Spleen (tissue), 11 donors: ENCODE results near the gene KCNE4. TPM values are rescaled to one million over a fixed set of nuclear protein-coding genes. Genes with fewer than 3 reads are reported as not detected.

Experiments used
- DNase-seq: peaks from one replicate; pipeline ENCODE4 v3.0.0-alpha.2; 2020
- H3K27ac ChIP-seq, 8 donors: fragments of 200-600 bp; sonication (generic) in 7 of 8; 1 replicate in 4 of 8; 2 replicates in 4 of 8; pipeline versions ENCODE4 v1.5.0 to v1.8.0; 2016 to 2021; ENCODE audit warnings: inconsistent platforms in 4 of 8, mild to moderate bottlenecking in 4 of 8, moderate library complexity in 1 of 8
- H3K27me3 ChIP-seq, 7 donors: fragments of 200-600 bp; sonication (generic) in 6 of 7; replicated peaks in 1 of 7; 1 replicate in 4 of 7; 2 replicates in 3 of 7; pipeline versions ENCODE4 v1.5.0 to v1.8.0; 2016 to 2021; ENCODE audit warnings: inconsistent platforms in 3 of 7, mild to moderate bottlenecking in 1 of 7
- H3K36me3 ChIP-seq, 6 donors: fragments of 200-600 bp; sonication (generic) in 5 of 6; 1 replicate in 4 of 6; 2 replicates in 2 of 6; pipeline versions ENCODE4 v1.5.0 to v1.8.0; 2016 to 2021; ENCODE audit warnings: inconsistent platforms in 2 of 6
- H3K4me1 ChIP-seq, 6 donors: fragments of 200-600 bp; sonication (generic) in 5 of 6; 1 replicate in 3 of 6; 2 replicates in 3 of 6; pipeline versions ENCODE4 v1.5.0 to v1.8.0; 2016 to 2021; ENCODE audit warnings: inconsistent platforms in 3 of 6
- H3K4me3 ChIP-seq, 8 donors: fragments of 200-600 bp; sonication (generic) in 7 of 8; 1 replicate in 4 of 8; 2 replicates in 4 of 8; pipeline versions ENCODE4 v1.5.0 to v1.8.0; 2016 to 2021; ENCODE audit warnings: inconsistent platforms in 4 of 8, mild to moderate bottlenecking in 4 of 8, moderate library complexity in 2 of 8
- H3K9me3 ChIP-seq, 8 donors: fragments of 200-600 bp; sonication (generic) in 7 of 8; 1 replicate in 4 of 8; 2 replicates in 4 of 8; pipeline versions ENCODE4 v1.5.0 to v1.8.0; 2016 to 2021; ENCODE audit warnings: inconsistent platforms in 4 of 8
- POLR2A ChIP-seq, 3 donors: fragments of 450-650 bp; IDR thresholded peaks; one replicate each; pipeline ENCODE4 v1.5.1; 2017; ENCODE audit warnings: antibody characterized with exemption in 3 of 3, mild to moderate bottlenecking in 1 of 3
- POLR2AphosphoS5 ChIP-seq, 3 donors: sonication (generic); formaldehyde crosslinking; IDR thresholded peaks; one replicate each; pipeline ENCODE4 v1.5.1; 2017; ENCODE audit warnings: antibody characterized with exemption in 3 of 3
- WGBS, 5 donors: extraction: QIAGEN DNeasy Blood & Tissue Kit in 3 of 5; methylation state at CpG; one replicate each; pipeline versions ENCODE4 v1.1.5 to v1.1.7; 2013 to 2018; 5-methylcytosine and 5-hydroxymethylcytosine counted together
- intact Hi-C: fragments of 100-400 bp; cut with DNase I; formaldehyde crosslinking; loops from one replicate; pipeline ENCODE4 v1.15.0; 2023; ENCODE audit warnings: low total_unique reads
- polyA plus RNA-seq, 3 donors: library from polyadenylated mRNA; stranded (reverse); fragments of 200-250 nt; gene quantifications; one replicate each; pipeline ENCODE4 v1.2.1, GENCODE V29; 2013
- total RNA-seq, 7 donors: library from RNA; depleted of rRNA in 3 of 7; stranded (reverse); fragments of >200 nt in 3 of 7; fragmentation: NEBNext Ultra II Directional in 4 of 7; extraction: Animal tissue kit (Norgen Biotek cat#: 25700) in 4 of 7; gene quantifications; one replicate each; pipeline versions ENCODE4 v1.1.0 to v1.2.1, GENCODE V29; 2016 to 2021
- TF ChIP-seq, protein P1 (sequence below), 11 experiments: fragments of 200-600 bp in 7 of 11; fragments of 450-650 bp in 4 of 11; sonication (generic) in 4 of 11; IDR thresholded peaks in 8 of 11; conservative IDR thresholded peaks in 3 of 11; 1 replicate in 7 of 11; 2 replicates in 4 of 11; pipeline versions ENCODE4 v1.4.0 to v1.8.0; 2016 to 2021; ENCODE audit warnings: antibody characterized with exemption in 11 of 11, inconsistent platforms in 4 of 11, mild to moderate bottlenecking in 1 of 11
- donor health status: healthy with polysubstance abuse.
- donor health status: DM: no; HTN: no; CAD: no; lungs with moderate emphysema.
- donor health status: DM: no; HTN: no; CAD: no.
- donor health status: Bipolar disorder and iron deficiency.
- donor health status: healthy.
- donor health status: DM: no; HTN: no; CAD: no.
- donor health status: DM: yes; HTN: yes; CAD: no.

Gene KCNE4
- total and polyA plus RNA-seq, 10 donors: 1.0 to 25.0 (median 4.3) TPM

GRCh38 chr2:223040527-223040926 lies 11.5 kb upstream of the KCNE4 start:
- no peak overlapping the region for H3K4me3 ChIP-seq

DNA sequence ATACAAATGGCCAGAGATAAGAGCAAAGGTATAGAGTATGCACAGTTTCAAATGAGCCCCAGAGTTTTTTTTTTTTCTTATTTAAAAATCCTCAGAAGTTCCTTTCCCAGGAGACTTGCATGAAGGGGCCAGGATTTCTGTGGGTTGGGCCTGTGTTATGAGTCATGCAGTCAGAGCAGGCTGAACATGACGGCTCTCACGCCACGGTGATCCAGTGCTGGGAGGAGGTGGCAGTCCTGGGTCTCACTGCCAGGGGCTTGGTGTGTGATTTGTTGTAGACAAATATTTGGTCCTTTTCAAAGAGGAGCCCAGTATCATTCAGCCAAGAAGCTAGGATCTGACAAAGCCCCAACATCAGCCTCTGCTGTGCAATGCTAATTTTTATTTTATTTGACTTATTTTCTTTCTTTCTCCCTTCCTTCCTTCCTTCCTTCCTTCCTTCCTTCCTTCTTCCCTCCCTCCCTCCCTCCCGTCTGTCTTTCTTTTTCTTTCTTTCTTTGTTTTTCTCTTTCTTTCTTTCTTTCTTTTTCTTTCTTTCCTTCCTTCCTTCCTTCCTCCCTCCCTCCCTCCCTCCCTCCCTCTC lies 10.4 kb upstream of the KCNE4 start:
- DNase-seq: no peak
- 42 to 52% (median 45%) methylated on average over 4 of the region's 4 CpGs for WGBS, 5 donors
- Histone ChIP-seq H3K4me3 (no peak overlapping the region), H3K27ac (no peak overlapping the region), H3K36me3 (no peaks in the 10 kb centered on the region), H3K4me1 (peaks cover 0 to 16% (median 8%) of the 10 kb centered on the region in 6 donors), H3K9me3 (no peaks in the 10 kb centered on the region), H3K27me3 (no peaks in the 10 kb centered on the region)
- no peak for TF ChIP-seq POLR2A (IDR thresholded peaks at IDR 0.05)
- no peak for TF ChIP-seq POLR2AphosphoS5 (IDR thresholded peaks at IDR 0.05)
- TF ChIP-seq, protein P1, sequence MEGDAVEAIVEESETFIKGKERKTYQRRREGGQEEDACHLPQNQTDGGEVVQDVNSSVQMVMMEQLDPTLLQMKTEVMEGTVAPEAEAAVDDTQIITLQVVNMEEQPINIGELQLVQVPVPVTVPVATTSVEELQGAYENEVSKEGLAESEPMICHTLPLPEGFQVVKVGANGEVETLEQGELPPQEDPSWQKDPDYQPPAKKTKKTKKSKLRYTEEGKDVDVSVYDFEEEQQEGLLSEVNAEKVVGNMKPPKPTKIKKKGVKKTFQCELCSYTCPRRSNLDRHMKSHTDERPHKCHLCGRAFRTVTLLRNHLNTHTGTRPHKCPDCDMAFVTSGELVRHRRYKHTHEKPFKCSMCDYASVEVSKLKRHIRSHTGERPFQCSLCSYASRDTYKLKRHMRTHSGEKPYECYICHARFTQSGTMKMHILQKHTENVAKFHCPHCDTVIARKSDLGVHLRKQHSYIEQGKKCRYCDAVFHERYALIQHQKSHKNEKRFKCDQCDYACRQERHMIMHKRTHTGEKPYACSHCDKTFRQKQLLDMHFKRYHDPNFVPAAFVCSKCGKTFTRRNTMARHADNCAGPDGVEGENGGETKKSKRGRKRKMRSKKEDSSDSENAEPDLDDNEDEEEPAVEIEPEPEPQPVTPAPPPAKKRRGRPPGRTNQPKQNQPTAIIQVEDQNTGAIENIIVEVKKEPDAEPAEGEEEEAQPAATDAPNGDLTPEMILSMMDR (IDR thresholded peaks at IDR 0.05 in 8 of 11, conservative IDR thresholded peaks at IDR 0.05 in 3 of 11): no peak
- intact Hi-C loops: no loop called here

More at GRCh38 chr2:223040527-223040926, 11.5 kb upstream of the KCNE4 start:
- Histone ChIP-seq H3K9me3 (no peaks in the 10 kb centered on the region), H3K27ac (no peak overlapping the region), H3K4me1 (peaks cover 0 to 16% (median 8%) of the 10 kb centered on the region in 6 donors), H3K36me3 (no peaks in the 10 kb centered on the region), H3K27me3 (no peaks in the 10 kb centered on the region)
- WGBS, 5 donors: 88 to 93% (median 91%) methylated on average over 3 of the region's 3 CpGs
- intact Hi-C loops: no loop called here
- TF ChIP-seq POLR2A (IDR thresholded peaks at IDR 0.05): no peak
- TF ChIP-seq POLR2AphosphoS5 (IDR thresholded peaks at IDR 0.05): no peak
- TF ChIP-seq, protein P1 (IDR thresholded peaks at IDR 0.05 in 8 of 11, conservative IDR thresholded peaks at IDR 0.05 in 3 of 11): no peak
- no peak for DNase-seq

GRCh38 chr2:223042284-223042683 lies 9.7 kb upstream of the KCNE4 start:
- H3K4me1 ChIP-seq: peaks cover 0 to 16% (median 8%) of the 10 kb centered on the region in 6 donors
- H3K9me3 ChIP-seq: no peaks in the 10 kb centered on the region
- H3K4me3 ChIP-seq: no peak overlapping the region
- 84 to 95% (median 90%) methylated on average over 2 of the region's 2 CpGs for WGBS, 5 donors
- DNase-seq: no peak
- intact Hi-C loops: no loop called here
- TF ChIP-seq, protein P1 (IDR thresholded peaks at IDR 0.05 in 8 of 11, conservative IDR thresholded peaks at IDR 0.05 in 3 of 11): no peak
- no peak overlapping the region for H3K27ac ChIP-seq
- no peaks in the 10 kb centered on the region for H3K27me3 ChIP-seq
- H3K36me3 ChIP-seq: no peaks in the 10 kb centered on the region

DNA sequence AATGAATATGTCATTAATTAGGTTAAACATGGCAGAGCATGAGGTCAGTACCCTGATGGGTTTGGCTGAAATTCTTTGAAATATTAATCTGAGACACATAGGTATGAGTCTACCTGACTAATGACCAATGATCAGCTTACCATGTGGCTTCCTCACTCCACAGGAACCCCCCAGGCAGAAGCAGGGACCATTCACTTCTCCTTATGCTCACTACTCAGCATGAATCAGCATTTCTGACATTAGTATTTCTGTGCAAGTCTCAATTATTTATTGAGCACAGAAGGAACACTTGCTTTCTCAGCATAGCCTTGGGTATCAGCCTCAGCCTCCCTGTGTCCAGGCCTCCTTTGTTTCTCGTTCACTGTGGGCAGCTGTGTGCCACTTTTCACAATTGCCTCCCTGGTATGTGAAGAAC lies 9.3 kb upstream of the KCNE4 start:
- TF ChIP-seq, protein P1 (IDR thresholded peaks at IDR 0.05 in 8 of 11, conservative IDR thresholded peaks at IDR 0.05 in 3 of 11): no peak
- no peak for TF ChIP-seq POLR2AphosphoS5 (IDR thresholded peaks at IDR 0.05)
- TF ChIP-seq POLR2A (IDR thresholded peaks at IDR 0.05): no peak
- H3K4me1 ChIP-seq: peaks cover 0 to 16% (median 8%) of the 10 kb centered on the region in 6 donors
- intact Hi-C loops: no loop called here
- peak overlapping the region in 1 of 8 donors; percentile 40 for H3K27ac ChIP-seq
- WGBS, 5 donors: 20 to 60% (median 30%) methylated on average over 1 of the region's 1 CpG
- H3K27me3 ChIP-seq: no peaks in the 10 kb centered on the region
- no peaks in the 10 kb centered on the region for H3K36me3 ChIP-seq
- H3K4me3 ChIP-seq: no peak overlapping the region
- no peaks in the 10 kb centered on the region for H3K9me3 ChIP-seq
- DNase-seq: no peak
